Measurements from ENCODE around the gene ANKFY1. TPM values are rescaled to one million over a fixed set of nuclear protein-coding genes. Genes with fewer than 3 reads are reported as not detected.
"Not testable (repeated sequence)": the region's sequence is repeated elsewhere in the genome, so short reads cannot be mapped to it uniquely, and the experiment has no call there.

The ANKFY1 gene
- total and polyA plus RNA-seq, 7 donors: 6.0 to 68.0 (median 52.6) TPM

DNA sequence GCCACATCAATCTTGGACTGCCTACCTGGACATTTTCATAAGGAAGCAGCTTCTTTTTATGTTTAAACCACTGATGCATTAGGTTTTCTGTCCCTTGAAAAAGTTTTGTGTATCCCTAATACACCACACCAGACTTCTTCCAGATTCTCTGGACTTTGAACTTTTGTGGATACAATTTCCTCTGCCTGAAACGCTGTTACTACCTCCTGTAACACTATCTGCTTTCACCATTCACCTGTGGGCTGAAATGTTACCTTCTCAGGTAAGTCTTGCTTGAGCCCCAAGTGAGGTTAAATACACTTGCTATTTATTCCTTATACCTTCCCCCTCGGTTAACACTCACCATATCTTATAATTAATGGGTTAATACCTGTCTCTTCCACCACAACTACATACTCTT lies 123.7 kb downstream of the ANKFY1 start:
- TF ChIP-seq CTCF (IDR thresholded peaks at IDR 0.05): no peak
- no peak for TF ChIP-seq EP300 (IDR thresholded peaks at IDR 0.05)
- no peak for TF ChIP-seq POLR2AphosphoS5 (IDR thresholded peaks at IDR 0.05)
- no peak for DNase-seq
- no peaks in the 10 kb centered on the region for H3K9me3 ChIP-seq
- H3K27me3 ChIP-seq: no peaks in the 10 kb centered on the region
- H3K4me3 ChIP-seq: no peak overlapping the region
- H3K4me1 ChIP-seq: peaks cover 0 to 78% (median 74%) of the 10 kb centered on the region in 4 donors
- no peaks in the 10 kb centered on the region for H3K36me3 ChIP-seq
- WGBS, 2 donors: 18 to 65% methylated on average over 2 of the region's 2 CpGs
- H3K27ac ChIP-seq: peak overlapping the region; percentile 22 to 97 (median 62)
- intact Hi-C loops (cut with DNase I): loop anchor here (5.0 kb wide), 2 partner anchors 62 to 227 kb away; partner anchors contain the start of gene UBE2G1

- not testable (repeated sequence) for H3K9me3 ChIP-seq
These were observed 124.8 kb downstream of the ANKFY1 start for GRCh38 chr17:4138906-4139526.

DNA sequence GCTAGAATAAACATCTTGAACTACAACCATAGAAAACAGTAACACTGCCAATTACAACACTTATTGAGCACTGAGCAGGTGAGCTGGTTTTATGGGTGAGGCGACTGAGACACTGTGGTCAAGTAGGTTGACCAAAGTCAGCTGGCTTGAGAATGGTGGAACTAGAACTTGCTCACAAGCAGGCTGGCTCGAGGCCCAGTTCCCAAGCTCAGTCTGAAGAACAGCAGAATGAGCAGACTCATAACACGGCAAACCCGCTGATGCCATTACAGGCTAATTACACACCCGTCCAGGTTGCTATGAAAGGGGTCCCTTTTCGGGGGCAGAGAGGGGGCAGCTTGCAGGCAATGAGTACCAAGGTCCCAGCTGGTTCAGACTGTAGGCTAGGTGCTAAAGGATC lies 127.4 kb downstream of the ANKFY1 start:
- WGBS, 2 donors: 22 to 56% methylated on average over 6 of the region's 6 CpGs
- peak overlapping the region; percentile 7 to 97 (median 68) for H3K27ac ChIP-seq
- no peaks in the 10 kb centered on the region for H3K27me3 ChIP-seq
- no peak overlapping the region for H3K4me3 ChIP-seq
- DNase-seq: peak; percentile 74
- no peaks in the 10 kb centered on the region for H3K36me3 ChIP-seq
- peaks cover 0 to 66% (median 66%) of the 10 kb centered on the region in 4 donors for H3K4me1 ChIP-seq
- H3K9me3 ChIP-seq: no peaks in the 10 kb centered on the region
- no peak for TF ChIP-seq POLR2A (IDR thresholded peaks at IDR 0.05)
- TF ChIP-seq CTCF (IDR thresholded peaks at IDR 0.05): no peak
- no peak for TF ChIP-seq POLR2AphosphoS5 (IDR thresholded peaks at IDR 0.05)
- no peak for TF ChIP-seq EP300 (IDR thresholded peaks at IDR 0.05)
- intact Hi-C loops (cut with DNase I): no loop called here

More at GRCh38 chr17:4138906-4139526, 124.8 kb downstream of the ANKFY1 start:
- H3K36me3 ChIP-seq; H3K4me3 ChIP-seq; intact Hi-C loops (cut with DNase I); H3K27me3 ChIP-seq; DNase-seq: not testable (repeated sequence)
- WGBS, 2 donors: 17 to 66% methylated on average over 7 to 9 of the region's 9 CpGs
- Histone ChIP-seq H3K27ac (peak overlapping the region; percentile 60 to 97 (median 68)), H3K4me1 (peaks cover 0 to 77% (median 72%) of the 10 kb centered on the region in 4 donors)

GRCh38 chr17:4135489-4135888 lies 128.3 kb downstream of the ANKFY1 start:
- intact Hi-C loops (cut with DNase I): no loop called here
- 81 to 93% methylated on average over 3 of the region's 3 CpGs for WGBS, 2 donors
- Histone ChIP-seq H3K4me1 (peaks cover 0 to 65% (median 57%) of the 10 kb centered on the region in 4 donors), H3K27ac (peak overlapping the region in 1 of 4 donors; percentile 97), H3K27me3 (no peaks in the 10 kb centered on the region), H3K4me3 (no peak overlapping the region), H3K9me3 (no peaks in the 10 kb centered on the region), H3K36me3 (no peaks in the 10 kb centered on the region)
- TF ChIP-seq CTCF (IDR thresholded peaks at IDR 0.05) (no peak), POLR2AphosphoS5 (IDR thresholded peaks at IDR 0.05) (no peak), EP300 (IDR thresholded peaks at IDR 0.05) (no peak), POLR2A (IDR thresholded peaks at IDR 0.05) (no peak)
- no peak for DNase-seq

DNA sequence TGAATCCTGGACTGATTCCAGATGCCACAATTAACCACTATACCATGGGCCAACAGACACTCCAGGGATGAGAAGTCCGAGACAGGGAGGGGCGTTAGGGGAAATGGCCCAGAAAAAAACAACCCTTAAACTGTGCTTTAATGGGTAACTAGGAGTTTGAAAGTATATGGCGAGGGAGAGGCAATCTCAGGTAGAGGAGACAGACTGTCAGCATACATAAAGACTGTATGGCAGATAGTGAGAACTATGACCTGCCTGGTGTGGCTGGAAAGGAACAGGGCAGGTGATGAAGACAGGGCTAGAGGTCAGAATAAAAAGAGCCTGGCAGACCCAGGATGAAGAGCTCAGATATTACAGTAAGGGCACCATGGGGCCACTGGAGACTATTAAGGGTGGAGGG lies 129.1 kb downstream of the ANKFY1 start:
- H3K36me3 ChIP-seq: no peaks in the 10 kb centered on the region
- peak overlapping the region in 2 of 4 donors; percentile 14 to 97 for H3K27ac ChIP-seq
- DNase-seq: no peak
- TF ChIP-seq EP300 (IDR thresholded peaks at IDR 0.05) (no peak), CTCF (IDR thresholded peaks at IDR 0.05) (no peak), POLR2AphosphoS5 (IDR thresholded peaks at IDR 0.05) (no peak), POLR2A (IDR thresholded peaks at IDR 0.05) (no peak)
- no peaks in the 10 kb centered on the region for H3K27me3 ChIP-seq
- WGBS, 2 donors: 21 to 46% methylated on average over 3 of the region's 3 CpGs
- H3K4me1 ChIP-seq: peaks cover 0 to 58% (median 49%) of the 10 kb centered on the region in 4 donors
- intact Hi-C loops (cut with DNase I): no loop called here
- no peak overlapping the region for H3K4me3 ChIP-seq
- no peaks in the 10 kb centered on the region for H3K9me3 ChIP-seq
